ENCODE results near the gene KCNJ5. TPM values are rescaled to one million over a fixed set of nuclear protein-coding genes. Genes with fewer than 3 reads are reported as not detected.

KCNJ5 gene
- total RNA-seq, 2 donors from 2014 or later = 8.2 to 23.3 TPM

- Histone ChIP-seq H3K4me3 (no peak overlapping the region), H3K27me3 (no peaks in the 10 kb centered on the region), H3K9me3 (no peaks in the 10 kb centered on the region), H3K36me3 (no peaks in the 10 kb centered on the region), H3K27ac (no peak overlapping the region), H3K4me1 (no peaks in the 10 kb centered on the region)
- DNase-seq (ENCODE audit: low spot score) = no peak
- TF ChIP-seq, protein P1, sequence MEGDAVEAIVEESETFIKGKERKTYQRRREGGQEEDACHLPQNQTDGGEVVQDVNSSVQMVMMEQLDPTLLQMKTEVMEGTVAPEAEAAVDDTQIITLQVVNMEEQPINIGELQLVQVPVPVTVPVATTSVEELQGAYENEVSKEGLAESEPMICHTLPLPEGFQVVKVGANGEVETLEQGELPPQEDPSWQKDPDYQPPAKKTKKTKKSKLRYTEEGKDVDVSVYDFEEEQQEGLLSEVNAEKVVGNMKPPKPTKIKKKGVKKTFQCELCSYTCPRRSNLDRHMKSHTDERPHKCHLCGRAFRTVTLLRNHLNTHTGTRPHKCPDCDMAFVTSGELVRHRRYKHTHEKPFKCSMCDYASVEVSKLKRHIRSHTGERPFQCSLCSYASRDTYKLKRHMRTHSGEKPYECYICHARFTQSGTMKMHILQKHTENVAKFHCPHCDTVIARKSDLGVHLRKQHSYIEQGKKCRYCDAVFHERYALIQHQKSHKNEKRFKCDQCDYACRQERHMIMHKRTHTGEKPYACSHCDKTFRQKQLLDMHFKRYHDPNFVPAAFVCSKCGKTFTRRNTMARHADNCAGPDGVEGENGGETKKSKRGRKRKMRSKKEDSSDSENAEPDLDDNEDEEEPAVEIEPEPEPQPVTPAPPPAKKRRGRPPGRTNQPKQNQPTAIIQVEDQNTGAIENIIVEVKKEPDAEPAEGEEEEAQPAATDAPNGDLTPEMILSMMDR (IDR thresholded peaks at IDR 0.05) = no peak
These were observed 42.5 kb downstream of the KCNJ5 start for GRCh38 chr11:128933481-128934178.

DNA sequence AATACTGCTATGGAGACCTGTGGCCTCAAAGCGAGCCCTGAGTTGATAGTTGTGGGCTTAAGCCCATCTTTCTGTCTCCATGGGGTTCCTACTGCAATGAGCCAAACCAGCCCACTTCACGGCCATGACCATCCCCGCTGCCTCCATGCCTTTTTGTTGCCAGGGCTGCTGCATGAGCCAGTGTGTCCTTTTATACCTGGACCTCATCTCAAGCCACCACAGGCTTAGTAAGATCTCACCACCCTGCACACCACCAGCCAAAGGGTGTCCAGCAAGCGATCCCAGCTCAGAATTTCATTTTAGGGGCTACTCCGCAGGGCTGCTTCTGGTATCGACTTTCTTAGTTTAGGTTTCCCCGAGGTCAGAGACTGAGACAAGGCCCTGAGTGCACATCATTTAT, 43.2 kb downstream of the KCNJ5 start:
- no peak for DNase-seq (ENCODE audit: low spot score)
- H3K27me3 ChIP-seq = no peaks in the 10 kb centered on the region
- no peaks in the 10 kb centered on the region for H3K4me1 ChIP-seq
- H3K36me3 ChIP-seq = no peaks in the 10 kb centered on the region
- no peaks in the 10 kb centered on the region for H3K9me3 ChIP-seq
- H3K4me3 ChIP-seq = no peak overlapping the region
- TF ChIP-seq, protein P1 (IDR thresholded peaks at IDR 0.05) = no peak
- no peak overlapping the region for H3K27ac ChIP-seq

DNA sequence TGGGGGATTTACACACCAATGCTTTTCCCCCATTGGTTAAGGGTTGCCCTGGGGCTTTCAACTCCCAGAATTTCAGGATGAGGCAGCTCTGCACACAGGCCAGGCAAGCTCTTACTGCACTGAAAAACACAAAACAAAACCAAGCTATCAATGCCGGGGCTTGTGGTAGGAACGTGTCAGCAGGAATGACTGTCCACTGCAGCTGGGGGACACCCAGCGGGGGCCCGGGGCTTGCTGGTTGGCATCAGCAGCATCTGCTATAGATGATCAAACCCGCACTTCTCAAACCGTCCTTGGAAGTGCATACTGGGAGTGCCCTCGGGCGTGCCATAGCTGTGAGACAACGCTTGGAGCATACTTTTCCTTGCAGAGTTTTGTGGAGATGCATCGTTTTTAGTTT, 43.8 kb downstream of the KCNJ5 start:
- no peak overlapping the region for H3K4me3 ChIP-seq
- no peaks in the 10 kb centered on the region for H3K9me3 ChIP-seq
- no peaks in the 10 kb centered on the region for H3K4me1 ChIP-seq
- no peaks in the 10 kb centered on the region for H3K36me3 ChIP-seq
- TF ChIP-seq, protein P1 (IDR thresholded peaks at IDR 0.05) = no peak
- no peaks in the 10 kb centered on the region for H3K27me3 ChIP-seq
- no peak for DNase-seq (ENCODE audit: low spot score)
- no peak overlapping the region for H3K27ac ChIP-seq

DNA sequence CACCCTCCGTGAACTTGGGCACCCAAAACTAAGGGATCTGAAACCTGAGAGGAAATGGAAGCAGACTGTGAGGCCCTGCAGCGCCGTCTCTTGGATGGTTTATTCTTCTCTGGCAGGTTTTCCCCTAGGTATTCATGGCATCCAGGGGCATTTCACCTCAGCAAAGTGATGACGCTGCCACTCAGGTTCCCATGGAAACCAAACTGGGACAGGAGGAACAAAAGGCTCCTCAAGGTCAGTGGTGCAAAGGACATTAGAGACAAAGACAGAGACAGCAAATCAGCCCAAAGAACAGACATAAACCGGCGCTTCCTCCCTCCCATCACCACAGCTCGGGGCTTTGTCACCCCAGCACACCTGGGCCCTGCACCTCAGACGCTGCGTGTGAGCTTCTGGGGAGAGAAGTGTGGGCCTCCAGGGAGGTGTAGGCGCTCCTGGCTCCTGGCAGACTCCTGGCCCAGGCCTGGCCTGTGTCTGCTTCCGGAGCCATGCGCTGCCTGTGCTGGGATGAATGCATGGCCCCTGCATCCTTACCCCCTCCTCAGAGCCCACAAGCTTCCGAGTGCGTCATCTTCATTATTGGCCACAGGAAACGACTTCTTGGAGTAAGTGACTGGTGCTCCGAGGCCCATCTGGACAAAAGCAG, 45.6 kb downstream of the KCNJ5 start:
- no peaks in the 10 kb centered on the region for H3K36me3 ChIP-seq
- no peak for DNase-seq (ENCODE audit: low spot score)
- H3K9me3 ChIP-seq = no peaks in the 10 kb centered on the region
- TF ChIP-seq, protein P1 (IDR thresholded peaks at IDR 0.05) = no peak
- H3K27ac ChIP-seq = no peak overlapping the region
- H3K4me1 ChIP-seq = no peaks in the 10 kb centered on the region
- no peaks in the 10 kb centered on the region for H3K27me3 ChIP-seq
- no peak overlapping the region for H3K4me3 ChIP-seq

DNA sequence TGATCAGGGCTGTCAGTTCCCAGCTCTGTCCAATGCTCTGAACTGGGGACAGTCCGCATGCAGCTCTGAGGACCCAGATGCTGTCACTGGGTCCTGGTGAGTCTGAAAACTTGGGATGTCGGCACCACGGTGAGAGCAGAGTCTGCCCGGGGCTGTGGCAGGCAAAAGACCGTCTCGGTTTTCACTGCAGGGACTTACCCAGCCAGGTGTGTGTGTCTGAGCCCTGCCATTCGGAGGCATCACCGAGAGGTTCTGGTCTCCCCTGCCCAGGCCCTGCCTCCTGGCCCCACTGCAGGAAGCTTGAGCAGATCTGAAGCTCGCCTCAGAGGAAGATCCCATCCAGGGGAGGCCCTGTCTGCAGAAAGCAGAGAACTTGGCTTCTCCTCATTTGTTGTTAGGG, 46.3 kb downstream of the KCNJ5 start:
- no peaks in the 10 kb centered on the region for H3K27me3 ChIP-seq
- H3K36me3 ChIP-seq = no peaks in the 10 kb centered on the region
- no peak overlapping the region for H3K4me3 ChIP-seq
- no peak overlapping the region for H3K27ac ChIP-seq
- DNase-seq (ENCODE audit: low spot score) = no peak
- TF ChIP-seq, protein P1 (IDR thresholded peaks at IDR 0.05) = no peak
- no peaks in the 10 kb centered on the region for H3K9me3 ChIP-seq
- no peaks in the 10 kb centered on the region for H3K4me1 ChIP-seq

All from right atrium auricular region (tissue), 2 donors.